Lower lobe of right lung (tissue), 2 donors: ENCODE measurements around the gene PLEKHD1. TPM values are rescaled to one million over a fixed set of nuclear protein-coding genes. Genes with fewer than 3 reads are reported as not detected.

Experiments
- ATAC-seq, 2 donors: fragments of 200-7000 bp; cut with Tn5 transposase; one replicate each; pipeline ENCODE4 v1.9.1; 2020 to 2022; ENCODE audit warnings: mild to moderate bottlenecking in 2 of 2, moderate library complexity in 2 of 2
- DNase-seq: peaks from one replicate; pipeline ENCODE4 v3.0.0-alpha.2; 2020
- H3K27ac ChIP-seq: fragments of 200-600 bp; one replicate; pipeline ENCODE4 v1.8.0; 2022
- H3K27me3 ChIP-seq: fragments of 200-600 bp; one replicate; pipeline ENCODE4 v1.8.0; 2022; ENCODE audit warnings: low read depth
- H3K36me3 ChIP-seq: fragments of 200-600 bp; one replicate; pipeline ENCODE4 v1.8.0; 2022; ENCODE audit warnings: mild to moderate bottlenecking
- H3K4me1 ChIP-seq: fragments of 200-600 bp; one replicate; pipeline ENCODE4 v1.8.0; 2022
- H3K4me3 ChIP-seq: fragments of 200-600 bp; one replicate; pipeline ENCODE4 v1.8.0; 2022; ENCODE audit warnings: mild to moderate bottlenecking
- H3K9me3 ChIP-seq: fragments of 200-600 bp; one replicate; pipeline ENCODE4 v1.8.0; 2022
- intact Hi-C: fragments of 100-400 bp; cut with DNase I; formaldehyde crosslinking; loops from one replicate; pipeline ENCODE4 v1.11.0; 2022
- total RNA-seq: library from RNA; stranded (reverse); fragmentation: NEBNext Ultra II Directional; extraction: Animal tissue kit (Norgen Biotek cat#: 25700); gene quantifications from one replicate; pipeline ENCODE4 v1.2.1, GENCODE V29; 2021
- TF ChIP-seq, protein P1 (sequence below): fragments of 200-600 bp; IDR thresholded peaks from one replicate; pipeline ENCODE4 v1.8.0; 2022; ENCODE audit warnings: antibody characterized with exemption, mild to moderate bottlenecking
- donor health status: DM: no; HTN: yes; CAD: no; lungs with severe emphysema.

Gene PLEKHD1
- total RNA-seq, 1 donor from 2014 or later = 0.47 TPM

DNA sequence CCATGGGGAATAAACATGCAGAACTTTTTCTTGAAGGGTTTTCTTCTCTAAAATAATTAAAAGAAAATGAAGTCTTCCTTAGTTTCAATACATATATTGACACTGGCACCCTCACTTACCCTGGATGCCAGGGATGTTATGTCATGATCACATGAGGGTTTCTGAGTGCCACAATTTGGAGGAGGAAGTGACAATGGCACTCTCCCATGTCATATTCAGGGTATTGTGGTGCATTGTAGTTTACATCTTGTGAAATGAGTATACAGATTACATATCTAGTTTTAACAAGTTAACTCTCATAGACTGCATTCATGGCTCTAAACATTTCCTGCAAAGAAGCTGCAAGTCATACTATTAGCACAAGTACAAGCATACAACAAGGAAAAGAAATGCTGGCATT lies 52.4 kb downstream of the PLEKHD1 start:
- intact Hi-C loops = no loop called here
- H3K27ac ChIP-seq = no peak overlapping the region
- H3K4me1 ChIP-seq = no peaks in the 10 kb centered on the region
- H3K4me3 ChIP-seq = no peak overlapping the region
- DNase-seq (no peak), ATAC-seq (no peak)
- peaks cover 5% of the 10 kb centered on the region for H3K9me3 ChIP-seq
- H3K36me3 ChIP-seq = no peaks in the 10 kb centered on the region
- no peaks in the 10 kb centered on the region for H3K27me3 ChIP-seq
- TF ChIP-seq, protein P1, sequence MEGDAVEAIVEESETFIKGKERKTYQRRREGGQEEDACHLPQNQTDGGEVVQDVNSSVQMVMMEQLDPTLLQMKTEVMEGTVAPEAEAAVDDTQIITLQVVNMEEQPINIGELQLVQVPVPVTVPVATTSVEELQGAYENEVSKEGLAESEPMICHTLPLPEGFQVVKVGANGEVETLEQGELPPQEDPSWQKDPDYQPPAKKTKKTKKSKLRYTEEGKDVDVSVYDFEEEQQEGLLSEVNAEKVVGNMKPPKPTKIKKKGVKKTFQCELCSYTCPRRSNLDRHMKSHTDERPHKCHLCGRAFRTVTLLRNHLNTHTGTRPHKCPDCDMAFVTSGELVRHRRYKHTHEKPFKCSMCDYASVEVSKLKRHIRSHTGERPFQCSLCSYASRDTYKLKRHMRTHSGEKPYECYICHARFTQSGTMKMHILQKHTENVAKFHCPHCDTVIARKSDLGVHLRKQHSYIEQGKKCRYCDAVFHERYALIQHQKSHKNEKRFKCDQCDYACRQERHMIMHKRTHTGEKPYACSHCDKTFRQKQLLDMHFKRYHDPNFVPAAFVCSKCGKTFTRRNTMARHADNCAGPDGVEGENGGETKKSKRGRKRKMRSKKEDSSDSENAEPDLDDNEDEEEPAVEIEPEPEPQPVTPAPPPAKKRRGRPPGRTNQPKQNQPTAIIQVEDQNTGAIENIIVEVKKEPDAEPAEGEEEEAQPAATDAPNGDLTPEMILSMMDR = no peak

DNA sequence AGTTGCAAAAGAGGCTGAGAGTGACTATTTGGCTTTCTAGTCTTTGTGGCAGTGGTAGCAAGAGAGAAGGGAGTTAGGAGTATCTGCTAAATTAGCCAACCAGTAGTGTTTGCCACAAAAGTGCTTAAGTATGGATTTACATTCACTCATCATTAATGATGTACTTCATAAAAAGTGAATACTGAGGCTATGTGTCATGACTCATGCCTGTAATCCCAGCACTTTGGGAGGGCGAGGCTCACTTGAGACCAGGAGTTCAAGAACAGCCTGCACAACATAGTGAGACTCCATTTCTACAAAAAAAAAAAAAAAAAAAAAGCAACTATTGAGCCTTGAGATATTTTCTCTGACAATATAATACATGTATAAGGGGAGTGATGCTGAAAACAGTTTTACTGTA lies 53.4 kb downstream of the PLEKHD1 start:
- no peaks in the 10 kb centered on the region for H3K27me3 ChIP-seq
- H3K36me3 ChIP-seq = no peaks in the 10 kb centered on the region
- no peak overlapping the region for H3K27ac ChIP-seq
- ATAC-seq (no peak), DNase-seq (no peak)
- H3K4me3 ChIP-seq = no peak overlapping the region
- no peaks in the 10 kb centered on the region for H3K4me1 ChIP-seq
- H3K9me3 ChIP-seq = peaks cover 5% of the 10 kb centered on the region
- TF ChIP-seq, protein P1 = no peak
- intact Hi-C loops = no loop called here

DNA sequence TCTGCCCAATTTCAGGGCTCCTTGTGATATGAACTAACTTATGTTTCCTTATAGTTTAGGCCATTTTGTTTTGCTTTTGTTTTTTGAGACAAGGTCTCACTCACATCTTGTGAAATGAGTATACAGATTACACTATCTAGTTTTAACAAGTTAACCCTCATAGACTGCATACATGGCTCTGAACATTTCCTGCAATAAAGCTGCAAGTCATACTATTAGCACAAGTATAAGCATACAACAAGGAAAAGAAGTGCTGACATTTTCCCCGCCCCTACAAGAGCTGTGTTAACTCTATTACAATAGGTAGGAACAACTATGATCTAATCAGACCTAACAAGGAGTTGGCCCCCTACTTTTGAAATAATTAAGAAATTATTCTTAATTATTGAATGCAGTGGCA lies 54.2 kb downstream of the PLEKHD1 start:
- intact Hi-C loops = no loop called here
- no peak overlapping the region for H3K27ac ChIP-seq
- no peak for DNase-seq

DNA sequence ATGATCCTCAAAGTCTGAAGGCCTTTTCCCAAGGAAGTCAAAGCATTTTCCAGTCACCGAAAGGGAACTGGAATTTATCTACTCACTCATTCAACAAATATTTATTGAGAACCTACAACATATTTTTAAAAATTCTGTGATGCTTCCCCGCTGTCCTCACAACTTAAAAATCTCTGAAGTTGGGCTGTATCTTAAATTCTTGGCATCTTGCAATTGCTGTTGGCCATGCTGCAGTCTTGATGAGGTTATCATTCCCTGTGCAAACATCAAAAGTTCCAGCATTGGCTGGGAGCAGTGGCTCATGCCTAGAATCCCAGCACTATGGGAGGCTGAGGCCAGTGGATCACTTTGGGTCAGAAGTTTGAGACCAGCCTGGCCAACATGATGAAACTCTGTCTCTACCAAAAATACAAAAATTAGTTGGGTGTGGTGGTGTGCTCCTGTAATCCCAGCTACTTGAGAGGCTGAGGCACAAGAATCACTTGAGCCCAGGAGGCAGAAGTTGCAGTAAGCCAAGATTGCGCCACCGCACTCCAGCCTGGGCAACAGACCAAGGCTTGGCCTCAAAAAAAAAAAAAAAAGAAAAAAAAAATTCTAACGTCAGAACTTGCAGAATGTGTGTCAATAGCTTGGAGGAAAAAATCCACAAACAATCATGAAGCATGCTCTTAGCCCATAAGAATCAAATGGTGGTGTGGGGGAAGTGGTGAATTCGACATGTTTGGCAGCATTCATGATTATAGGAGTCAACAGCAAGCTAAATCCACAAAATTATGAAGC lies 55.3 kb downstream of the PLEKHD1 start:
- TF ChIP-seq, protein P1 = no peak
- Histone ChIP-seq H3K27me3 (no peaks in the 10 kb centered on the region), H3K9me3 (peaks cover 5% of the 10 kb centered on the region), H3K27ac (peak overlapping the region; percentile 41), H3K4me3 (no peak overlapping the region), H3K36me3 (no peaks in the 10 kb centered on the region), H3K4me1 (no peaks in the 10 kb centered on the region)
- intact Hi-C loops = no loop called here
- peak; percentile 84 for DNase-seq
- ATAC-seq = peak; percentile 84 to 89

More for the DNA sequence above, 54.2 kb downstream of the PLEKHD1 start:
- no peaks in the 10 kb centered on the region for H3K27me3 ChIP-seq
- TF ChIP-seq, protein P1 = no peak
- no peaks in the 10 kb centered on the region for H3K4me1 ChIP-seq
- H3K36me3 ChIP-seq = no peaks in the 10 kb centered on the region
- peaks cover 5% of the 10 kb centered on the region for H3K9me3 ChIP-seq
- no peak overlapping the region for H3K4me3 ChIP-seq
- no peak for ATAC-seq

DNA sequence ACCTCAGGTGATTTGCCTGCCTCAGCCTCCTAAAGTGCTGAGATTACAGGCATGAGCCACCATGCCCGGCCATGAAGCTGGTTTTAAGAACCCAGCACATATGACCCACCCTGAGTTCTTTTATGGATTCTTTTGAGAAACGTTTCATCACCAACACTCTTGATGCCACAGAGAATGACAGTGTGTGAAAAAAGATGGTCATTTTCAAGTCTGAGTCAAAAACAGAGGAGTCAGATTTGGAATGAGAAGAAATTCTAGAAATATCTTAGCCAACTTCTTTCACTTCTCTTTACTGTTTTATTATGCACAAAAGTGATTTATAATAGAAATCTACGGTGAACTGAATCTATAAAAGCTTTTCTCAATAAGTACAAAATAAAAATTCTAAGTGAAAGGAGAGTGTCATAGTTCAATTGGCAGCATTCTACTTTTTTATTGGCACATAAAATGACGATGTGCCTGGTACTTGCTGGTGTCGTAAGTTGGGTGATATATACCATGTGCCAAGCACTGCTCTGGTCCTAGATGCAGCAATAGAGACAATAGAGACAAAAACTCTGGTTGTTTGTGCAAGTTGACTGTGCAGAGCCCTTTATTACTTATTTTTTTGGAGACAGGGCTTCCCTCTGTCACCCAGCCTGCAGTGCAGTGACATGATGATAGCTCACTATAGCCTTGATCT lies 56.3 kb downstream of the PLEKHD1 start:
- Histone ChIP-seq H3K27me3 (no peaks in the 10 kb centered on the region), H3K9me3 (peaks cover 5% of the 10 kb centered on the region), H3K4me1 (no peaks in the 10 kb centered on the region), H3K4me3 (no peak overlapping the region), H3K36me3 (no peaks in the 10 kb centered on the region), H3K27ac (peak overlapping the region; percentile 41)
- ATAC-seq = no peak
- intact Hi-C loops = no loop called here
- no peak for DNase-seq
- TF ChIP-seq, protein P1 = no peak
